ENCODE results near the gene ARCN1. TPM values are rescaled to one million over a fixed set of nuclear protein-coding genes. Genes with fewer than 3 reads are reported as not detected.

Gene ARCN1
- total and polyA plus RNA-seq, 2 donors (not counting 1 experiment from before 2014, with no cell fraction given) = 42.9 to 83.2 TPM

DNA sequence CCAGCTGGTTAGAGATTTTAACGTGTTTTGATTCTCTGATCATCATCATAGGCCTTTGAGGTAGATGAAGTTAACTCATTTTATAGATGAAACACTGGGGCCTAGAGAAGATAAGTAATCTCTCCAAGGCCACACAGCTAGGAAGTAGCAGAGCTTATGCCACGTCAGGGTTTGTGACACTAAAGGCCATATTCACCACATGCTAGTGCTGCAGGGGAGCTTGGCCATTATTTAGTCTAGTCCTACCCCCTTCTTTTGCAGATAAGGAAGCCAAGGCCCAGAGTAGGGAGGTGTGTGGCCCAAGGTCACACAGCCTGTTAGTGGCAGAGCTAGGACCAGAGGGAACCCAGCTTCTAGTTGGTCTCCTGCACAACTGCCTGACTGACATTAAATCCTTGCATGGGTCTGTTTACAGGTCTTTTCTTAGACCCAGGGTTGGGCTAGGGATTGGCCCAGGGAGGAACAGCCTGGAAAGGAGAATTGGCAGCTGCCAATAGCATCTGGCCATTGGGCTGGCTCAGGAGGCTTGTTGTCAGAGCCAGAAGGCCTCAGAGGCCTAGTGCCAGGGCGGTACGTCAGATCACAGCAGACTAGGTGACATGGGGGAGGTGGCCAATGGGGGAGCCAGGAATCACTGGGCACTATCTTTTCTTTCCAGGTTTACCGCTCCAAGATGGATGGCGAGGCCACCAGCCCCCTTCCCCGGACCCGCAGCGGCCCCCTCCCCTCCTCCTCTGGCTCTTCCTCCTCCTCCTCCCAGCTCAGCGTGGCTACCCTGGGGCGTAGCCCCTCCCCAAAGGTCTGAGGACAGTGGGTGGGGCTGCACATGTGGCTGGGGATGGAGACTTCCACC, 71.2 kb downstream of the ARCN1 start:
- H3K4me1 ChIP-seq (ENCODE audit: control insufficient read depth in 2 of 2, insufficient read depth in 2 of 2, low read length in 2 of 2) = no peaks in the 10 kb centered on the region
- H3K27ac ChIP-seq (ENCODE audit: low read length in 2 of 2) = no peak overlapping the region
- intact Hi-C loops (cut with micrococcal nuclease) = no loop called here
- H3K9ac ChIP-seq (ENCODE audit: low read length) = no peak overlapping the region
- no peaks in the 10 kb centered on the region for H3K9me3 ChIP-seq (ENCODE audit: control extremely low read depth in 1 of 3, control insufficient read depth in 2 of 3, insufficient read depth in 1 of 3, low read length in 2 of 3)
- H3K27me3 ChIP-seq (replicated peaks in 1 of 4; ENCODE audit: control extremely low read depth in 1 of 4, control insufficient read depth in 3 of 4, insufficient read depth in 4 of 4, low read length in 3 of 4) = no peaks in the 10 kb centered on the region
- DNase-seq (no peak), ATAC-seq (ENCODE audit: low read depth) (no peak)
- ChIA-PET POLR2A (no interaction called here), CTCF (interaction anchor here (1.8 kb wide), 1 partner anchor 17 kb away, joined by 4 read pairs; no protein-coding TSS in a partner anchor)
- 75% methylated on average over 4 of the region's 11 CpGs for WGBS (ENCODE audit: insufficient coverage)
- no peaks in the 10 kb centered on the region for H3K9me3 Mint-ChIP-seq (ENCODE audit: insufficient read depth)
- no peaks in the 10 kb centered on the region for H3K4me1 Mint-ChIP-seq
- H4K20me1 ChIP-seq (ENCODE audit: control insufficient read depth, insufficient read depth, low read length, poor library complexity, severe bottlenecking) = no peaks in the 10 kb centered on the region
- H3K4me2 ChIP-seq (replicated peaks; ENCODE audit: low read depth, low read length, poor library complexity, severe bottlenecking) = no peak overlapping the region
- H3K4me3 ChIP-seq (ENCODE audit: control extremely low read depth in 1 of 5, extremely low read depth in 1 of 5, insufficient read depth in 1 of 5, low read depth in 2 of 5, low read length in 4 of 5) = no peak overlapping the region
- H3K4me3 Mint-ChIP-seq = no peak overlapping the region
- peaks cover 4% of the 10 kb centered on the region for H3K27me3 Mint-ChIP-seq
- TF ChIP-seq, protein P1, sequence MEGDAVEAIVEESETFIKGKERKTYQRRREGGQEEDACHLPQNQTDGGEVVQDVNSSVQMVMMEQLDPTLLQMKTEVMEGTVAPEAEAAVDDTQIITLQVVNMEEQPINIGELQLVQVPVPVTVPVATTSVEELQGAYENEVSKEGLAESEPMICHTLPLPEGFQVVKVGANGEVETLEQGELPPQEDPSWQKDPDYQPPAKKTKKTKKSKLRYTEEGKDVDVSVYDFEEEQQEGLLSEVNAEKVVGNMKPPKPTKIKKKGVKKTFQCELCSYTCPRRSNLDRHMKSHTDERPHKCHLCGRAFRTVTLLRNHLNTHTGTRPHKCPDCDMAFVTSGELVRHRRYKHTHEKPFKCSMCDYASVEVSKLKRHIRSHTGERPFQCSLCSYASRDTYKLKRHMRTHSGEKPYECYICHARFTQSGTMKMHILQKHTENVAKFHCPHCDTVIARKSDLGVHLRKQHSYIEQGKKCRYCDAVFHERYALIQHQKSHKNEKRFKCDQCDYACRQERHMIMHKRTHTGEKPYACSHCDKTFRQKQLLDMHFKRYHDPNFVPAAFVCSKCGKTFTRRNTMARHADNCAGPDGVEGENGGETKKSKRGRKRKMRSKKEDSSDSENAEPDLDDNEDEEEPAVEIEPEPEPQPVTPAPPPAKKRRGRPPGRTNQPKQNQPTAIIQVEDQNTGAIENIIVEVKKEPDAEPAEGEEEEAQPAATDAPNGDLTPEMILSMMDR (IDR thresholded peaks at IDR 0.05) = no peak
- TF ChIP-seq EZH2 (IDR thresholded peaks at IDR 0.05; ENCODE audit: borderline replicate concordance, insufficient read depth, low read depth, low read length, poor library complexity, severe bottlenecking) = no peak
- no peaks in the 10 kb centered on the region for H3K36me3 ChIP-seq (replicated peaks in 1 of 2; ENCODE audit: control extremely low read depth in 1 of 2, control insufficient read depth in 1 of 2, extremely low read depth in 1 of 2, insufficient read depth in 2 of 2, low read length in 1 of 2)
- H3K27ac Mint-ChIP-seq = no peak overlapping the region
- H2AFZ ChIP-seq (ENCODE audit: insufficient read depth, low read depth, low read length, poor library complexity, severe bottlenecking) = no peak overlapping the region
- H3K79me2 ChIP-seq (ENCODE audit: control insufficient read depth, insufficient read depth, low read length) = no peaks in the 10 kb centered on the region

DNA sequence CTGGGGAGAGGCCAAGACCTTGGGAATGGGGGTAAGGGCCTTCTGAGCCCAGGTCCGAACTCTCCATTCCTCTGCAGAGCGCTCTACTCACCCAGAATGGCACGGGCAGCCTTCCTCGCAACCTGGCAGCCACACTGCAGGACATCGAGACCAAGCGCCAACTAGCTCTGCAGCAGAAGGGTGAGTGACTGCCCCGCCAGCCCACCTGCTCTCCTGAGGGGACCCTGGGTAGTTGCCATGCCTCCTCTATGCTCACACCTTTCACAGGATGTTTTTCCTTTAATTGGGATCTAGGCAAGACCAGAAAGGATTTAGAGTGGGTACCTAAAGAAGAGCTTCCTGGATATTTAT, 71.8 kb downstream of the ARCN1 start:
- H3K27me3 Mint-ChIP-seq = peaks cover 4% of the 10 kb centered on the region
- H3K27ac Mint-ChIP-seq = no peak overlapping the region
- H3K4me1 ChIP-seq (ENCODE audit: control insufficient read depth in 2 of 2, insufficient read depth in 2 of 2, low read length in 2 of 2) = no peaks in the 10 kb centered on the region
- H3K27ac ChIP-seq (ENCODE audit: low read length in 2 of 2) = no peak overlapping the region
- no peak overlapping the region for H2AFZ ChIP-seq (ENCODE audit: insufficient read depth, low read depth, low read length, poor library complexity, severe bottlenecking)
- no peaks in the 10 kb centered on the region for H4K20me1 ChIP-seq (ENCODE audit: control insufficient read depth, insufficient read depth, low read length, poor library complexity, severe bottlenecking)
- H3K27me3 ChIP-seq (replicated peaks in 1 of 4; ENCODE audit: control extremely low read depth in 1 of 4, control insufficient read depth in 3 of 4, insufficient read depth in 4 of 4, low read length in 3 of 4) = no peaks in the 10 kb centered on the region
- ATAC-seq (ENCODE audit: low read depth) (no peak), DNase-seq (no peak)
- ChIA-PET POLR2A (no interaction called here), CTCF (interaction anchor here (1.8 kb wide), 1 partner anchor 16 kb away, joined by 4 read pairs; no protein-coding TSS in a partner anchor)
- H3K4me3 Mint-ChIP-seq = no peak overlapping the region
- no peak overlapping the region for H3K9ac ChIP-seq (ENCODE audit: low read length)
- no peaks in the 10 kb centered on the region for H3K79me2 ChIP-seq (ENCODE audit: control insufficient read depth, insufficient read depth, low read length)
- WGBS (ENCODE audit: insufficient coverage) = 99% methylated on average over 7 of the region's 7 CpGs
- H3K4me1 Mint-ChIP-seq = no peaks in the 10 kb centered on the region
- TF ChIP-seq, protein P1 (IDR thresholded peaks at IDR 0.05) = no peak
- no peak for TF ChIP-seq EZH2 (IDR thresholded peaks at IDR 0.05; ENCODE audit: borderline replicate concordance, insufficient read depth, low read depth, low read length, poor library complexity, severe bottlenecking)
- H3K9me3 Mint-ChIP-seq (ENCODE audit: insufficient read depth) = no peaks in the 10 kb centered on the region
- no peak overlapping the region for H3K4me2 ChIP-seq (replicated peaks; ENCODE audit: low read depth, low read length, poor library complexity, severe bottlenecking)
- intact Hi-C loops (cut with micrococcal nuclease) = no loop called here
- no peaks in the 10 kb centered on the region for H3K36me3 ChIP-seq (replicated peaks in 1 of 2; ENCODE audit: control extremely low read depth in 1 of 2, control insufficient read depth in 1 of 2, extremely low read depth in 1 of 2, insufficient read depth in 2 of 2, low read length in 1 of 2)
- H3K4me3 ChIP-seq (ENCODE audit: control extremely low read depth in 1 of 5, extremely low read depth in 1 of 5, insufficient read depth in 1 of 5, low read depth in 2 of 5, low read length in 4 of 5) = no peak overlapping the region
- no peaks in the 10 kb centered on the region for H3K9me3 ChIP-seq (ENCODE audit: control extremely low read depth in 1 of 3, control insufficient read depth in 2 of 3, insufficient read depth in 1 of 3, low read length in 2 of 3)

Data from B cell (primary cell).